ENCODE results near the gene EEPD1. TPM values are rescaled to one million over a fixed set of nuclear protein-coding genes. Genes with fewer than 3 reads are reported as not detected.
A peak's percentile ranks its signal among the peaks of the same experiment; 100 is the strongest.

Gene EEPD1
- total and polyA plus RNA-seq, 2 donors (not counting 3 experiments of a cell fraction or from before 2014, with no cell fraction given): 0.40 to 0.42 TPM

DNA sequence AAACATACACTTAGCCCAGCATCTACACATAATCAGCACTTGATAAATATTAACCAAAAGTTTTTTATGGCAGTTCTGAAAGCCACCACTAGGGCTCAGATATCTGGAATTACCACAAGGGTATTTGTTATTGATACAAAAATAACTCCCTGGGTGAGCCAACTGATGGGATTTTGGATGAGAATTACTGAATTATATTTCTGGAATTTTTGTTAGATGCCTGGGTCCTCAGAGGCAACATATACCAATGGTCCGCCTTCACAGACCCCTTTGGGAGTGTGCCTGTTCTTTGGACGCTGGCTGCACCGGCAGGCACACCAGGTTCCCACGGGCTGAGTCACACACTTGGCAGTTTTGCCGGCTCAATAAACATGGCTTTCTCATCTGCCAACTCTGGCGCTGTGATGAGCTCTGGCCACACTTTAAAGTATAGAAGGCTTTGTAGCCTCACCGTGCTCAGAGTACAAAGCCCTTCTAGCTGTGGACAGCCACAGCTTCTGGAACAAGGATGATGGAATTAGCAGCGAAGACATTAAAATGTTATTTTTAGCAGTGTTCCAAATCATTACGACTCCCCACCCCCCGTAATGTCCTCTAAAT, 24.5 kb upstream of the EEPD1 start:
- intact Hi-C loops (cut with micrococcal nuclease): loop anchor here (1.0 to 10.0 kb wide), 3 partner anchors 25 to 163 kb away; partner anchors contain the start of gene EEPD1
- peak; percentile 92 for DNase-seq (ENCODE audit: low read depth, low spot score)
- ChIA-PET CTCF (interaction anchor here (0.6 to 1.2 kb wide), 32 partner anchors 9 to 419 kb away, joined by 3 to 11 read pairs (median 4); no protein-coding TSS in a partner anchor), POLR2A (no interaction called here)
- TF ChIP-seq POLR2AphosphoS5 (IDR thresholded peaks at IDR 0.05; ENCODE audit: insufficient read depth, low read depth, low read length): no peak
- TF ChIP-seq JUN (IDR thresholded peaks at IDR 0.05; ENCODE audit: borderline replicate concordance, insufficient read depth, insufficient read length, low read depth): peak; percentile 21
- TF ChIP-seq EZH2 (IDR thresholded peaks at IDR 0.05; ENCODE audit: borderline replicate concordance, low read depth, low read length, severe bottlenecking): no peak
- TF ChIP-seq GATA2 (IDR thresholded peaks at IDR 0.05; ENCODE audit: insufficient read depth, insufficient read length, low read depth, low read length): no peak
- TF ChIP-seq, protein P1, sequence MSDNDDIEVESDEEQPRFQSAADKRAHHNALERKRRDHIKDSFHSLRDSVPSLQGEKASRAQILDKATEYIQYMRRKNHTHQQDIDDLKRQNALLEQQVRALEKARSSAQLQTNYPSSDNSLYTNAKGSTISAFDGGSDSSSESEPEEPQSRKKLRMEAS (IDR thresholded peaks at IDR 0.05; ENCODE audit: insufficient read depth, insufficient read length): no peak
- TF ChIP-seq, protein P2, sequence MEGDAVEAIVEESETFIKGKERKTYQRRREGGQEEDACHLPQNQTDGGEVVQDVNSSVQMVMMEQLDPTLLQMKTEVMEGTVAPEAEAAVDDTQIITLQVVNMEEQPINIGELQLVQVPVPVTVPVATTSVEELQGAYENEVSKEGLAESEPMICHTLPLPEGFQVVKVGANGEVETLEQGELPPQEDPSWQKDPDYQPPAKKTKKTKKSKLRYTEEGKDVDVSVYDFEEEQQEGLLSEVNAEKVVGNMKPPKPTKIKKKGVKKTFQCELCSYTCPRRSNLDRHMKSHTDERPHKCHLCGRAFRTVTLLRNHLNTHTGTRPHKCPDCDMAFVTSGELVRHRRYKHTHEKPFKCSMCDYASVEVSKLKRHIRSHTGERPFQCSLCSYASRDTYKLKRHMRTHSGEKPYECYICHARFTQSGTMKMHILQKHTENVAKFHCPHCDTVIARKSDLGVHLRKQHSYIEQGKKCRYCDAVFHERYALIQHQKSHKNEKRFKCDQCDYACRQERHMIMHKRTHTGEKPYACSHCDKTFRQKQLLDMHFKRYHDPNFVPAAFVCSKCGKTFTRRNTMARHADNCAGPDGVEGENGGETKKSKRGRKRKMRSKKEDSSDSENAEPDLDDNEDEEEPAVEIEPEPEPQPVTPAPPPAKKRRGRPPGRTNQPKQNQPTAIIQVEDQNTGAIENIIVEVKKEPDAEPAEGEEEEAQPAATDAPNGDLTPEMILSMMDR (IDR thresholded peaks at IDR 0.05; ENCODE audit: extremely low read depth in 1 of 2, insufficient read depth in 1 of 2, low read depth in 1 of 2, low read length in 2 of 2): peak; percentile 43 to 60
- no peak for TF ChIP-seq MYC (IDR thresholded peaks at IDR 0.05; ENCODE audit: low read depth, low read length)
- no peak for TF ChIP-seq POLR2A (IDR thresholded peaks at IDR 0.05; ENCODE audit: low read depth, low read length)
- peak; percentile 52 for TF ChIP-seq FOS (IDR thresholded peaks at IDR 0.05; ENCODE audit: borderline replicate concordance, insufficient read depth, low read length)
- Histone ChIP-seq H3K79me2 (ENCODE audit: control insufficient read depth, insufficient read depth, low read length) (no peaks in the 10 kb centered on the region), H3K9me1 (replicated peaks; ENCODE audit: control insufficient read depth, extremely low read depth, insufficient read depth, low read length) (no peaks in the 10 kb centered on the region), H3K9ac (replicated peaks; ENCODE audit: extremely low read depth, insufficient read depth, low read length) (no peak overlapping the region), H3K4me3 (replicated peaks in 1 of 3; ENCODE audit: insufficient read depth in 1 of 3, low read depth in 1 of 3, low read length in 3 of 3) (peak overlapping the region in 1 of 3 experiments; percentile 9), H4K20me1 (replicated peaks; ENCODE audit: control insufficient read depth, extremely low read depth, insufficient read depth, low read length) (no peaks in the 10 kb centered on the region), H3K36me3 (ENCODE audit: control insufficient read depth in 2 of 2, extremely low read depth in 1 of 2, insufficient read depth in 2 of 2, low read length in 2 of 2) (no peaks in the 10 kb centered on the region), H2AFZ (ENCODE audit: low read depth, low read length) (peak overlapping the region; percentile 43), H3K27ac (ENCODE audit: insufficient read depth, low read depth, low read length) (no peak overlapping the region), H3K27me3 (ENCODE audit: control insufficient read depth in 2 of 2, insufficient read depth in 2 of 2, low read length in 2 of 2) (no peaks in the 10 kb centered on the region), H3K9me3 (replicated peaks; ENCODE audit: control insufficient read depth, insufficient read depth, low read length) (no peaks in the 10 kb centered on the region), H3K4me1 (ENCODE audit: control insufficient read depth, extremely low read depth, insufficient read depth, low read length) (no peaks in the 10 kb centered on the region), H3K4me2 (ENCODE audit: insufficient read depth, low read length) (peak overlapping the region; percentile 70)
- peak; percentile 87 for FAIRE-seq
- BruUV-seq (replicated peaks): no TSS peak
- dilution Hi-C loops (cut with MboI; ENCODE audit: extremely low pct_ligation_motif_present, low sequenced_read_pairs): no loop called here
